GM12878 (cell line): ENCODE measurements around the gene DIP2A. TPM values are rescaled to one million over a fixed set of nuclear protein-coding genes. Genes with fewer than 3 reads are reported as not detected.

Source experiments
- ATAC-seq: fragments of 200-7000 bp; cut with Tn5 transposase; 3 replicates; pipeline ENCODE4 v1.9.1; 2020; ENCODE audit warnings: mild to moderate bottlenecking, moderate library complexity
- BruUV-seq: library from RNA; stranded (reverse); fragments of 400-500 nt; replicated peaks from 2 replicates; lab custom pipeline; 2021; lab: Mats Ljungman, UMichigan
- CTCF ChIA-PET: fragments of 300-600 bp; sonication (Branson Sonifier 250); formaldehyde crosslinking; extraction: SDS; loops from one replicate; lab custom pipeline; 2021; ENCODE audit warnings: inconsistent platforms; lab: Yijun Ruan, JAX
- POLR2A ChIA-PET: fragments of 350-600 bp; formaldehyde crosslinking; extraction: SDS; loops from one replicate; lab custom pipeline; 2021; ENCODE audit warnings: inconsistent platforms; lab: Charles Lee
- RAD21 ChIA-PET: fragments of 300-600 bp; sonication (Branson Sonifier 250); formaldehyde crosslinking; loops from one replicate; lab custom pipeline; 2023; ENCODE audit warnings: antibody characterized with exemption; ENCODE audit not compliant: unreplicated experiment; lab: Charles Lee
- SMC1A ChIA-PET: fragments of 300-600 bp; sonication (Branson Sonifier 250); formaldehyde crosslinking; loops from one replicate; lab custom pipeline; 2023; ENCODE audit not compliant: unreplicated experiment, uncharacterized antibody; lab: Charles Lee
- DNase-seq: peaks from one replicate; pipeline ENCODE4 v3.0.0-alpha.2; 2011; ENCODE audit warnings: low read depth, low spot score
- FAIRE-seq: peaks from 3 replicates; lab custom pipeline; 2011; peaks lifted over from hg19 to GRCh38; lab: Jason Lieb, UNC
- H2AFZ ChIP-seq: 2 replicates; pipeline ENCODE4 v1.6.0; 2011; ENCODE audit warnings: low read depth, low read length, control low read depth; ENCODE audit not compliant: control insufficient read depth
- H3K27ac ChIP-seq: 2 replicates; pipeline ENCODE4 v1.5.1; 2011; ENCODE audit warnings: control low read depth; ENCODE audit not compliant: control insufficient read depth, insufficient read depth
- H3K27me3 ChIP-seq, 2 experiments: replicated peaks in 1 of 2; 2 replicates each; pipeline versions ENCODE4 v1.6.0 to v1.6.1; 2011; ENCODE audit warnings: low read length in 1 of 2; ENCODE audit not compliant: control insufficient read depth in 2 of 2, insufficient read depth in 2 of 2
- H3K36me3 ChIP-seq, 2 experiments: 2 replicates each; pipeline ENCODE4 v1.5.1; 2011; ENCODE audit warnings: low read length in 1 of 2; ENCODE audit not compliant: control insufficient read depth in 2 of 2, insufficient read depth in 2 of 2
- H3K4me1 ChIP-seq: 2 replicates; pipeline ENCODE4 v1.6.1; 2011; ENCODE audit warnings: mild to moderate bottlenecking, low read length, moderate library complexity, mixed read lengths; ENCODE audit not compliant: control insufficient read depth, insufficient read depth
- H3K4me2 ChIP-seq: 2 replicates; pipeline ENCODE4 v1.6.0; 2011; ENCODE audit warnings: control low read depth; ENCODE audit not compliant: control insufficient read depth, insufficient read depth
- H3K4me3 ChIP-seq: fragments of 200-600 bp; sonication (generic); 2 replicates; pipeline ENCODE4 v1.5.1; 2016
- H3K79me2 ChIP-seq: 2 replicates; pipeline ENCODE4 v1.6.0; 2011; ENCODE audit warnings: low read length; ENCODE audit not compliant: control insufficient read depth, insufficient read depth
- H3K9ac ChIP-seq: 2 replicates; pipeline ENCODE4 v1.8.0; 2011; ENCODE audit warnings: low read length, control low read depth, mixed read lengths; ENCODE audit not compliant: control insufficient read depth, insufficient read depth
- H3K9me3 ChIP-seq: replicated peaks from 3 replicates; pipeline ENCODE4 v1.5.1; 2011; ENCODE audit warnings: mild to moderate bottlenecking, low read length; ENCODE audit not compliant: control insufficient read depth, insufficient read depth
- H4K20me1 ChIP-seq: 2 replicates; pipeline ENCODE4 v1.6.0; 2011; ENCODE audit not compliant: control insufficient read depth, insufficient read depth
- CEBPB ChIP-seq, 2 experiments: fragments of 150-350 bp in 1 of 2; IDR thresholded peaks; 2 replicates each; pipeline ENCODE4 v1.6.1; 2012 to 2014; ENCODE audit warnings: low read depth in 2 of 2, low read length in 2 of 2, borderline replicate concordance in 1 of 2, inconsistent platforms in 1 of 2
- CREB1 ChIP-seq: IDR thresholded peaks from 2 replicates; pipeline ENCODE4 v1.6.1; 2012; ENCODE audit warnings: low read depth, mild to moderate bottlenecking, inconsistent platforms
- EED ChIP-seq: sonication (generic); IDR thresholded peaks from 2 replicates; pipeline ENCODE4 v1.6.1; 2016; ENCODE audit warnings: antibody characterized with exemption, low read depth
- EGR1 ChIP-seq, 2 experiments: IDR thresholded peaks; 1 replicate in 1 of 2; 2 replicates in 1 of 2; pipeline ENCODE4 v1.6.1; 2011 to 2012; ENCODE audit warnings: low read depth in 2 of 2, low read length in 2 of 2, borderline replicate concordance in 1 of 2, mild to moderate bottlenecking in 1 of 2, moderate library complexity in 1 of 2
- IKZF1 ChIP-seq: fragments of 450-650 bp; conservative IDR thresholded peaks from 2 replicates; pipeline ENCODE4 v1.6.1; 2017; ENCODE audit warnings: antibody characterized with exemption, mild to moderate bottlenecking
- IRF4 ChIP-seq: IDR thresholded peaks from 2 replicates; pipeline ENCODE4 v1.6.1; 2011; ENCODE audit warnings: low read depth, low read length
- MTA2 ChIP-seq: fragments of 450-650 bp; IDR thresholded peaks from 2 replicates; pipeline ENCODE4 v1.6.1; 2016; ENCODE audit warnings: low read depth, mild to moderate bottlenecking, moderate library complexity
- MYB ChIP-seq: fragments of 150-350 bp; IDR thresholded peaks from 2 replicates; pipeline ENCODE4 v1.6.1; 2014; ENCODE audit warnings: mild to moderate bottlenecking, low read depth, low read length, borderline replicate concordance
- NBN ChIP-seq: fragments of 450-650 bp; IDR thresholded peaks from 2 replicates; pipeline ENCODE4 v1.6.1; 2016
- NFXL1 ChIP-seq: fragments of 450-650 bp; IDR thresholded peaks from 2 replicates; pipeline ENCODE4 v1.6.1; 2017; ENCODE audit warnings: antibody characterized with exemption, mild to moderate bottlenecking, borderline replicate concordance
- NR2C1 ChIP-seq: fragments of 450-650 bp; IDR thresholded peaks from 2 replicates; pipeline ENCODE4 v1.6.1; 2017; ENCODE audit warnings: antibody characterized with exemption, mild to moderate bottlenecking, moderate library complexity
- PML ChIP-seq: IDR thresholded peaks from 2 replicates; pipeline ENCODE4 v1.6.1; 2012; ENCODE audit warnings: low read length, inconsistent platforms
- SP1 ChIP-seq: IDR thresholded peaks from one replicate; pipeline ENCODE4 v1.6.1; 2011; ENCODE audit warnings: low read depth, low read length
- TAF1 ChIP-seq: IDR thresholded peaks from 2 replicates; pipeline ENCODE4 v1.6.1; 2011; ENCODE audit warnings: mild to moderate bottlenecking, low read depth, low read length, borderline replicate concordance
- TCF12 ChIP-seq: IDR thresholded peaks from 2 replicates; pipeline ENCODE4 v1.6.1; 2011; ENCODE audit warnings: low read depth, mild to moderate bottlenecking, low read length
- ZNF207 ChIP-seq: fragments of 450-650 bp; IDR thresholded peaks from 2 replicates; pipeline ENCODE4 v1.6.1; 2014; ENCODE audit warnings: antibody characterized with exemption, mild to moderate bottlenecking, borderline replicate concordance
- WGBS: methylation state at CpG from one replicate; pipeline ENCODE4 v1.1.6; 2016; ENCODE audit warnings: low lambda C conversion rate; ENCODE audit not compliant: insufficient replicate concordance, insufficient coverage; ENCODE audit errors: missing lambda C conversion rate; 5-methylcytosine and 5-hydroxymethylcytosine counted together
- in situ Hi-C: fragments of 300-500 bp; cut with MboI; formaldehyde crosslinking; loops from 9 replicates; pipeline ENCODE4 v1.14.3; 2018; ENCODE audit warnings: mixed read lengths
- intact Hi-C: fragments of 100-400 bp; cut with micrococcal nuclease; formaldehyde crosslinking; loops from one replicate; pipeline ENCODE4 v1.14.2; 2022; ENCODE audit not compliant: unreplicated experiment
- polyA plus RNA-seq, 11 experiments: library from polyadenylated mRNA; depleted of rRNA in 4 of 11; unstranded in 6 of 11; stranded (reverse) in 5 of 11; fragments of >200 nt; fragmentation: Nextera tagmentation in 4 of 11; fragmentation: Illumina TruSeq in 1 of 11; extraction: Ambion mirVana in 4 of 11; extraction: Trizol in 1 of 11; gene quantifications; 1 replicate in 1 of 11; 2 replicates in 10 of 11; pipeline versions ENCODE4 v1.2.1 to v1.2.3, GENCODE V29; 2011 to 2016; ENCODE audit warnings: inconsistent platforms in 2 of 11, missing spikeins in 2 of 11, low read depth in 1 of 11
- total RNA-seq, 4 experiments: library from RNA; depleted of rRNA in 3 of 4; stranded (reverse); fragments of >200 nt in 3 of 4; fragmentation: Illumina TruSeq in 1 of 4; extraction: Trizol in 1 of 4; gene quantifications; 2 replicates each; pipeline versions ENCODE4 v1.2.1 to v1.2.3, GENCODE V29; 2013 to 2021
- TF ChIP-seq, protein P1 (sequence below): IDR thresholded peaks from 2 replicates; pipeline ENCODE4 v1.6.1; 2012; ENCODE audit warnings: mild to moderate bottlenecking, low read depth, low read length
- TF ChIP-seq, protein P2 (sequence below): IDR thresholded peaks from 2 replicates; pipeline ENCODE4 v1.6.1; 2012; ENCODE audit warnings: low read length, inconsistent platforms
- TF ChIP-seq, protein P3 (sequence below): fragments of 450-650 bp; IDR thresholded peaks from 2 replicates; pipeline ENCODE4 v1.6.1; 2017; ENCODE audit warnings: low read depth, mild to moderate bottlenecking, moderate library complexity

Gene DIP2A
- total and polyA plus RNA-seq, 10 of the 15 experiments (the other 5 are each of a cell fraction or from before 2014, with no cell fraction given), result 1.7 to 25.5 (median 12.2) TPM

DNA sequence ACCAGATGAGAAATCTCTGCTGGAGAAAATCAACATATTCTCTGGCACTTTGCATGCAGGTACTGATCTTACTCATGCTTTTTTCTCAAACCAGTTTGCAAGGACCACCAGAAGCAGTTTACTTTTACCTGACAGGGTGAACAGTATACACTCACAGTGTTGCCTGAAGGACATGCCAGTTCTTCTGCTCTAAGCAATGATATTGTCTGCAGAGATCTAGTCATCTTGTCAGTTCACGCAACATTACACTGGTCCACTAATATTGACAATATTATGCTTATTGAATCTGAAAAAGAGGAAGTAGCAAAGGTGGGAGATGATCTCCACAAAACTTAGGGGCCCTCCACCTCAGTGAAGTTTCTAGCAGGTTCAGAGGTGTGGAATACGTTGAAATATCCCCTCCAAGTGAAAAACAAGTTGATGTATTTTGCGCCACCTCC lies 150.0 kb downstream of the DIP2A start:
- FAIRE-seq (peak; percentile 66), ATAC-seq (peak; percentile 76), DNase-seq (peak; percentile 51)
- Histone ChIP-seq H3K9ac (peak overlapping the region; percentile 44; the same call in 1 of the 2 replicates), H3K27me3 (no peaks in the 10 kb centered on the region), H4K20me1 (no peaks in the 10 kb centered on the region), H3K36me3 (no peaks in the 10 kb centered on the region), H3K4me1 (peaks cover 49% of the 10 kb centered on the region), H2AFZ (peak overlapping the region; percentile 47), H3K27ac (peak overlapping the region; percentile 85), H3K79me2 (no peaks in the 10 kb centered on the region), H3K4me3 (peak overlapping the region; percentile 62; the same call in 1 of the 2 replicates), H3K4me2 (peak overlapping the region; percentile 93), H3K9me3 (no peaks in the 10 kb centered on the region; the same call in 1 of the 3 replicates)
- intact Hi-C loops, result no loop called here
- BruUV-seq, result no TSS peak
- CTCF ChIA-PET, result interaction anchor here (0.5 to 1.5 kb wide), 4 partner anchors 20 to 151 kb away, joined by 3 to 4 read pairs (median 3); no protein-coding TSS in a partner anchor
- POLR2A ChIA-PET, result interaction anchor here (0.8 to 2.5 kb wide), 2 partner anchors 11 to 27 kb away, joined by 3 to 15 read pairs; partner anchors contain the start of gene PRMT2
- RAD21 ChIA-PET, result interaction anchor here (0.9 to 2.2 kb wide), 8 partner anchors 14 to 465 kb away, joined by 3 to 9 read pairs (median 5); partner anchors contain the start of gene PRMT2
- WGBS, result 2% methylated on average over 3 of the region's 3 CpGs
- SMC1A ChIA-PET, result interaction anchor here (0.8 to 2.5 kb wide), 11 partner anchors 8 to 465 kb away, joined by 3 to 20 read pairs (median 4); partner anchors contain the start of gene DIP2A
- in situ Hi-C loops, result no loop called here
- TF ChIP-seq MYB (0 out of 2 replicates have a peak, but pooled peaks have one; percentile 49), NBN (no peak), EGR1 (IDR thresholded peaks at IDR 0.05; ENCODE audit: borderline replicate concordance in 1 of 2, low read depth in 2 of 2, low read length in 2 of 2) (no peak), MTA2 (peak; percentile 49; the same call in 1 of the 2 replicates), NR2C1 (no peak), CREB1 (no peak), TCF12 (no peak), SP1 (peak; percentile 29), CEBPB (IDR thresholded peaks at IDR 0.05; ENCODE audit: borderline replicate concordance in 1 of 2, low read depth in 2 of 2, low read length in 2 of 2) (no peak), ZNF207 (no peak), IKZF1 (peak; percentile 33; the same call in 1 of the 2 replicates), PML (peak; percentile 25; the same call in 1 of the 2 replicates), NFXL1 (no peak), EED (peak; percentile 35; the same call in 1 of the 2 replicates), IRF4 (peak; percentile 94), TAF1 (peak; percentile 50; the same call in 1 of the 2 replicates)
- TF ChIP-seq, protein P1, sequence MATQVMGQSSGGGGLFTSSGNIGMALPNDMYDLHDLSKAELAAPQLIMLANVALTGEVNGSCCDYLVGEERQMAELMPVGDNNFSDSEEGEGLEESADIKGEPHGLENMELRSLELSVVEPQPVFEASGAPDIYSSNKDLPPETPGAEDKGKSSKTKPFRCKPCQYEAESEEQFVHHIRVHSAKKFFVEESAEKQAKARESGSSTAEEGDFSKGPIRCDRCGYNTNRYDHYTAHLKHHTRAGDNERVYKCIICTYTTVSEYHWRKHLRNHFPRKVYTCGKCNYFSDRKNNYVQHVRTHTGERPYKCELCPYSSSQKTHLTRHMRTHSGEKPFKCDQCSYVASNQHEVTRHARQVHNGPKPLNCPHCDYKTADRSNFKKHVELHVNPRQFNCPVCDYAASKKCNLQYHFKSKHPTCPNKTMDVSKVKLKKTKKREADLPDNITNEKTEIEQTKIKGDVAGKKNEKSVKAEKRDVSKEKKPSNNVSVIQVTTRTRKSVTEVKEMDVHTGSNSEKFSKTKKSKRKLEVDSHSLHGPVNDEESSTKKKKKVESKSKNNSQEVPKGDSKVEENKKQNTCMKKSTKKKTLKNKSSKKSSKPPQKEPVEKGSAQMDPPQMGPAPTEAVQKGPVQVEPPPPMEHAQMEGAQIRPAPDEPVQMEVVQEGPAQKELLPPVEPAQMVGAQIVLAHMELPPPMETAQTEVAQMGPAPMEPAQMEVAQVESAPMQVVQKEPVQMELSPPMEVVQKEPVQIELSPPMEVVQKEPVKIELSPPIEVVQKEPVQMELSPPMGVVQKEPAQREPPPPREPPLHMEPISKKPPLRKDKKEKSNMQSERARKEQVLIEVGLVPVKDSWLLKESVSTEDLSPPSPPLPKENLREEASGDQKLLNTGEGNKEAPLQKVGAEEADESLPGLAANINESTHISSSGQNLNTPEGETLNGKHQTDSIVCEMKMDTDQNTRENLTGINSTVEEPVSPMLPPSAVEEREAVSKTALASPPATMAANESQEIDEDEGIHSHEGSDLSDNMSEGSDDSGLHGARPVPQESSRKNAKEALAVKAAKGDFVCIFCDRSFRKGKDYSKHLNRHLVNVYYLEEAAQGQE, result no peak
- TF ChIP-seq, protein P2, sequence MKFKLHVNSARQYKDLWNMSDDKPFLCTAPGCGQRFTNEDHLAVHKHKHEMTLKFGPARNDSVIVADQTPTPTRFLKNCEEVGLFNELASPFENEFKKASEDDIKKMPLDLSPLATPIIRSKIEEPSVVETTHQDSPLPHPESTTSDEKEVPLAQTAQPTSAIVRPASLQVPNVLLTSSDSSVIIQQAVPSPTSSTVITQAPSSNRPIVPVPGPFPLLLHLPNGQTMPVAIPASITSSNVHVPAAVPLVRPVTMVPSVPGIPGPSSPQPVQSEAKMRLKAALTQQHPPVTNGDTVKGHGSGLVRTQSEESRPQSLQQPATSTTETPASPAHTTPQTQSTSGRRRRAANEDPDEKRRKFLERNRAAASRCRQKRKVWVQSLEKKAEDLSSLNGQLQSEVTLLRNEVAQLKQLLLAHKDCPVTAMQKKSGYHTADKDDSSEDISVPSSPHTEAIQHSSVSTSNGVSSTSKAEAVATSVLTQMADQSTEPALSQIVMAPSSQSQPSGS, result no peak; the same call in 1 of the 2 replicates
- TF ChIP-seq, protein P3, sequence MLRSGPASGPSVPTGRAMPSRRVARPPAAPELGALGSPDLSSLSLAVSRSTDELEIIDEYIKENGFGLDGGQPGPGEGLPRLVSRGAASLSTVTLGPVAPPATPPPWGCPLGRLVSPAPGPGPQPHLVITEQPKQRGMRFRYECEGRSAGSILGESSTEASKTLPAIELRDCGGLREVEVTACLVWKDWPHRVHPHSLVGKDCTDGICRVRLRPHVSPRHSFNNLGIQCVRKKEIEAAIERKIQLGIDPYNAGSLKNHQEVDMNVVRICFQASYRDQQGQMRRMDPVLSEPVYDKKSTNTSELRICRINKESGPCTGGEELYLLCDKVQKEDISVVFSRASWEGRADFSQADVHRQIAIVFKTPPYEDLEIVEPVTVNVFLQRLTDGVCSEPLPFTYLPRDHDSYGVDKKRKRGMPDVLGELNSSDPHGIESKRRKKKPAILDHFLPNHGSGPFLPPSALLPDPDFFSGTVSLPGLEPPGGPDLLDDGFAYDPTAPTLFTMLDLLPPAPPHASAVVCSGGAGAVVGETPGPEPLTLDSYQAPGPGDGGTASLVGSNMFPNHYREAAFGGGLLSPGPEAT, result 0 out of 2 replicates have a peak, but pooled peaks have one; percentile 25
